ENCODE data around the gene ETV6.

The ETV6 gene

DNA sequence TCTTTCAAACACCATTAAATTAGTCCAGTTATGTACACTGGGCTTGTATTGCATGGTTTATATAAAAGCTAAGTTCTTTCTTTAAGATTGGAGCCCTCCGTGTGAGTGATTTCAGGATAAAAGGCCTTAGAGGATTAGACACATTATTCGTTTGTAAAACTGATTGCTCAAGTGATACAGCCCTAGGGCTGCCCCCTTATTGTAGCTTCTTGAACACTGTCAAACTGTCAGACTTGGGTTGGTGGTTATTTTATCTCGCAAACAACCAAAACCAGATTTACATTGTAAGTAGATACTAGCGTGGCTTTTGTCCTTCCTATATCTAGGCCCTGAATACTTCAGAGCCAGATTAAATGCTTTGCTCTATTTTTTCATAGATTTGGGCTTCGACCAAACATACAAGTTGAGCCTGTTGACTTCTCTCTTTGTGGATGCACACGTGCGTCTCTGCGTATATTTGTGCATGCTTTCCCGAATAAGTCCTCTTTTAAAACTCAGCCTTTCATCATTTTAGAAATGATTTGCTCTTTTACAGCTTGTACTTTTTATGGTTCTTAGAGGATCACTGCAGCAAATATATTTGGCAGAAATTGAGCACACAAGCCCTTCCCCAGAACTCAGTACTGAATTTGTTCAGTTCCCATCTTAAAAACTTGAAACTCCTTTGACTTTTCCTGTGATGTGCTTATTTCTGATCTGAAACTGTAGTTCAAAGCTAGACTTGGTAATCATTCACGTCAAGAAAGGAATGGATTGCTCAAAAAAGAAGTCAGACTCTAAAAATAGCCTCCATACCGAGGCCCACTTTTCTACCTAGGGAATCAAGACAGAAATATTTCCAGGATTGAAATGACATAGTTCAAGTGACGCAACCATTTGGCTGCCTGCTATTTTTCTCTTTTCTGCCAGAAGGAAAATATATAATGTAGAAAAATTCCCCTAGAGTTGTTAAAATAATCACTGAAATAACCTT is 129.5 kb downstream of the ETV6 start:
- DNase-seq (ENCODE audit: low spot score): peak; percentile 62

DNA sequence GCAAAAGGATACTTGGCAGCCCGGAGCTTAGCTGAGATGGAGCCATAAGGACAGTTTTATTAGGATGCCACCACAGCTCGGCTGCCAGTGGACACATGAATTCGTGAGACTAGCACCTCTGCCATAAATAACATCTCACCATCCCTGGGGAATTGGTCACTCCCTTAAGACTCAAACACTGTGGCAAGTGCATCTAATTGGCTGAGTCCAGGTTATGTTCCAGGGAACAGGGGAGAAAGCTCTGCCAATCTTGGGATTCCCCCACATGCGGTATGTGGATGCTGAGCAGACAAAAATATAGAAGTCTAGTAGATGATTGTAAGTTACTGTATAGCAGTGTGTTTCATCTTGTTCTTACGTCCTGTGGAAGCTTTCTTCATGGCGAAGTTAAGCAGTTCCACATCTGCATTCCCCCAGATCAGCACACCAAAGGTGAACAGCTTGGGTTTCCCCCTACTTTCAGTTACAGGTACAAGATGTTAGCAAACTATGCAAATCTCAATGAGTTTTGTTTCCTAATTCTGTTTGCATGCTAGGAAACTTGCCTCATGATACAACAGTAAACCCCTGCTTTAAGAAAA is 131.1 kb downstream of the ETV6 start:
- no peak for DNase-seq (ENCODE audit: low spot score)

DNA sequence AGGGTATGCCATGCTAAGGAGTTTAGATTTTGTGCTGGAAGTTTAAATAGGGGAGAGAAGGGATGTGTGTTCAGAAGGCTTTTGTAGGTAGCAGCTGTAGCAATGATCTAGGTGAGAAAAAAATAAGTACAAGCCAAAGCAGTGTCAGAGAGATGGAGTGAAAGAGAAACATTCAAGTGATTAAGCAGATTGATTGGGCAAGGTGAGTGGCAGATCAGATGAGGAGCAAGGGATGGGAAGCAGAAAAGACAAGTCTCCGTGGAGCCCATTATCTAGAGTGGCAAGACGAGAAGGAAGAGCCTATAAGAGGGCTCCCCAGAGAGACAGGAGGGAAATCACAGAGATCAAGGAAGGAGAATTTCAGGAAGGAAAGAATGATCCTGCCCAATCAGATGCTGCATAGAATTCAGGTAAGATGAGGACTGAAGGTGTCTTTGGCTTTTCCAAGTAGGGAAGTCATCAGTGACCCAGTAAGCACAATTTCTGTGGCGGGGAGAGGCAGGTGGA is 133.5 kb downstream of the ETV6 start:
- DNase-seq (ENCODE audit: low spot score): no peak

DNA sequence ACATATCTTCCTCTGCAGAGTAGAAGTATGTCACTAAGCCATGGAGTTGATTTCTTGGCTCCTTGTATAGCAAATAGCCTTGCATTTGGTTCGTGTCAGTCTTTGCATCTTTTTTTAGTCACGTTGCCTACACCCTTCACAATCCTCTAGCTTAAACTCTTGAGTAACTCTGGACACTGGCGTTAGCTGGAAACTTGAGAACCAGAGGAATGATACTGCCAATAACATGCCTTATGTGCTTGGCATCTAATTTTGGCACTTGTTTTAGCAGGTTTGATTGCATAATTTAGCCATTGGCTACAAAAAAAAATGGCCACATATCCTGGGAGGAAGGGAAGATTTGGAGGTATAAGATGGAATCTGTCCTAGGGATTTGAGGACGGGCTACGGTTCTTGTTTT is 136.2 kb downstream of the ETV6 start:
- DNase-seq (ENCODE audit: low spot score): no peak

DNA sequence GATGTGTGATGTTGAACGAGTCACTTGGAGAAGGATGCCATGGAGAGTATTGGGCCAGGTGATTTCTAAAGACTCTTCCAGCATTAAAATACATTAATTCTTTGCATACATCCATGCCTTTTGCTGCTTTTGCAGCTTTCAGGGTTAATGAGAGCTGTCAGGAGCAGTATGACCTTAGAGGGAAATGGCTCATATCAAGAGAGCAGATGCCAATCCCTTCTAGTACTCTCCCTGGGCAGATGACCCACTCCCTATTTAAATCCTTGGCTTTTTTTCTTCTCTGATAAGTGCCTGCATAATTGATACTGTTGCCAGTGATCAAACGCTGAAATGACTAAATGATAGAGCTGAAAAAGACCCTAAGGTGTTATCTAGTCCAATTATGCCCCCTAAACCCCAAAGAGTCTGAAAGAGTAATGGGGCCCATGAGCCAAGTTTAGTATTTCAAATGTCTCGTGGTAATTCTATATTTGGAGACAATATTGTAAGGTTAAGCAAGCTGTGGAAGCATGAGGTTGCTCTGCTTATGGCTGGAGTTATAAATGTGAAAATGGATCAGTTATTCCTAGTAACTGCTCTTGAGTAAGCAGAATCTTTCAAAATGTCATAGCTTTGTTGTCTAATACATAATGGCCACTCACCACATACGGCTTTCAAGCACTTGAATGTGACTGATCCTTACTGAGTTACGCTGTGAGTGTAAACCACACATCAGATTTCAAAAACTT is 137.3 kb downstream of the ETV6 start:
- no peak for DNase-seq (ENCODE audit: low spot score)

DNA sequence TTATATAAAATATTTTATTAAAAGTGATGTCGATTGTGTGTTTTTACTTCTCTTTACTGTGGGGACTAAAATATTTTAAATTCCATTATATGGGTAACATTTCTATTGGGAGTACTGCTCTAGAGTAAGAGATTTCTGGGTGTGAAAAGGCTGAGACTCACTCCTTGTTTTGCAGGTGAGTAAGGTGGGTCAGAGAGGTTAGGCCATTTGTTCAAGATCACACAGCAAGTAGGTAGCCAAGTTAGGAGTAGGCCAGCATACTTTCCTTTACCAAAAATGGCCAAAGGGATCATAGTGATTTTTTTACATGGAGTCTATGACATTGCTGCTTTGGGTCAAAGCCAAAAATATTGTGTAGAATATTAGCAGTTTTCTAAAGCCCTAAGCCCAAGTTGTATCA is 138.0 kb downstream of the ETV6 start:
- DNase-seq (ENCODE audit: low spot score): no peak

DNA sequence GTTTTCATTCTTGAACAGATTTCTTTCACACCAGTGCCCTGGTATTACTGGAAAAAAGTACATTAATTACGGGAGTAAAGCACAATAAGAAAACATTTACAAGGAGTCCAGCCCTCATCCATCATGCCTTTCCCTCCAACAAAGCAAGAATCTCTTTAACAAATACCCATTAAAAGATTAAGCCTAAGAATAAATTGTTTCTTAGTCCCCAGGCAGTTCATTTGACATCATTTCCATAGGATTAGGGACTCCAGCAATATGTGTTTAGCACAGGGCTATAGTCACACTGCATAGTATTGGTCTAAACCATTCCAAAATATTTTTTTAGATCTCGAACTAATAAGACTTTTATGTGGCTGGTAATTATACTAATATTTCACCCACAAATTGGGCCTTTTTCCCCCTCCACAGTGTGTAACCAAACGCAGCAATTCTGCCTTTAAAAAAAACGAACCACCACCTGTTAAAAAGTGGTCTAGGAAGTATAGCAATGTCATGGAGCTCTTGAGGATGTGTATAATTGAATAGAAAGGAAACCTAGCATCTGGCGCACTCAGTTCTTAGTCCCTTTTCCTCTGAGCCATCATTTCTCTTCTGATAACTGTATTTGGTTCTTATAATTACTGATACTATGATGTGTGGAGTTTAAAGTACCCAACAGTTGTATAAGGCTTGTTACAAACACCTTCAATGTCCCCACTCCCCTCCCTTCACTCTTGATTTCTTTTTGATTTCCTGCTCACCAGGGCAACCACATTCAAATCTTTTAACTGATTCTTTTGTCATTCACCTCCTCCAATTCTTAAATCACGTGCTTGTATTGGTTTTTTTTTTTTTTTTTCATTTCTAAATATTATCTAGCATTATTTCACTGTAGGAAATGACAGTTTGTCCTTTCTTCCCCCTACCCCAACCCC is 138.7 kb downstream of the ETV6 start:
- no peak for DNase-seq (ENCODE audit: low spot score)

DNA sequence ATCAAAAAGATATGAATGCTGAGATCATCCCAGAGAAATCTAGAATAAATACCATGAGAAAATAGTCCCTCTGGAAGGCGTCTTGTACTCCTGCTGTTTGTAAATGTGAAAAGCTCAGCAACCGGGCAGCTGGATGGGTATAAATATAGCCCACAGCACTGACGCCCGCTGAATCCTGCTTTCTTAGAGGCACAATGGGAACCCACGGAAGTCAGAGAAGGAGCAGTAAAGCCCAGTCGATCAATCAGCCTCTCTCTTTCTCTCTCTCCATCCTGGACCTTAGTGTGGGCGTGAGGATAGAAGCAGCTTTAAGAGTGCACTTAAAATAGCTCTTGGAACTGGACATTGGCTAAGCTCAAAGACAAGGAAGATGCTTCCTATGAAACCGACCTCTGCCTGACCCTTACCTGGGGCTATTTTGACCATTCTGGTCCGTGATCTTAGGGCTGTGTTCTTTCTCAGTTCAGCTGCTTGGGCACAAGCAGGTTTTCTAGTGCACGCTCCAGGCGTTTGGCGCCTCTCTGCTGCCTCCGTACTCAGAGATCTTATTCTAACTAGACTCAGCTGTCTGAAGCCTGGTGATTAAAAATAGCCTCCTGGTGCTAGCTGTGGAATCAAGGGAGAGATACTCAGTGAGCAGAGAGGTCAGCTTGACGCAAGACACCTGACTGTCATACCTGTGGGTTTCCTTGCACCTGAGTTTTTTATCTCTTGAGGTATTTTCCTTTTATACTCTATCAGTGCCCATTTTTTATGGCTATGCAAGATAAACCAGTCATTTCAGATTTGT is 144.6 kb downstream of the ETV6 start:
- DNase-seq (ENCODE audit: low spot score): no peak

DNA sequence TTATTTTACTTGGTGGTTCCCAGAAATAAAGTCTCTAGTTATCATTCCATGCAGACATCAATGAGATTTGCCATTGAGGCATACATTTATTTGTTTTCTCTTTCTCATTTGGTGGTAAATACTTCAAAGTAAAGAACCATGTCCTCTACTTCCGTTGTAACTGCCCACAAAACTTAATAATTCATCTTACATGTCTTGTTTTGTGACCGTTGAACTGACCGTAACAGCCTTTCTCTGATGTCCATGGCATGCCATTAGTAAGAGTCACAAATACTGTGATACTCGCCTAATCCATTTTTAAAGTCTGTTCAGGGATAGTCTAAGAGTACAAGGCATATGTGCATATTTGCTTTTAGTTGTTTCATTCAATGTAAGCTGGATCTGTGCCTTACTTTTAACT is 145.3 kb downstream of the ETV6 start:
- no peak for DNase-seq (ENCODE audit: low spot score)

DNA sequence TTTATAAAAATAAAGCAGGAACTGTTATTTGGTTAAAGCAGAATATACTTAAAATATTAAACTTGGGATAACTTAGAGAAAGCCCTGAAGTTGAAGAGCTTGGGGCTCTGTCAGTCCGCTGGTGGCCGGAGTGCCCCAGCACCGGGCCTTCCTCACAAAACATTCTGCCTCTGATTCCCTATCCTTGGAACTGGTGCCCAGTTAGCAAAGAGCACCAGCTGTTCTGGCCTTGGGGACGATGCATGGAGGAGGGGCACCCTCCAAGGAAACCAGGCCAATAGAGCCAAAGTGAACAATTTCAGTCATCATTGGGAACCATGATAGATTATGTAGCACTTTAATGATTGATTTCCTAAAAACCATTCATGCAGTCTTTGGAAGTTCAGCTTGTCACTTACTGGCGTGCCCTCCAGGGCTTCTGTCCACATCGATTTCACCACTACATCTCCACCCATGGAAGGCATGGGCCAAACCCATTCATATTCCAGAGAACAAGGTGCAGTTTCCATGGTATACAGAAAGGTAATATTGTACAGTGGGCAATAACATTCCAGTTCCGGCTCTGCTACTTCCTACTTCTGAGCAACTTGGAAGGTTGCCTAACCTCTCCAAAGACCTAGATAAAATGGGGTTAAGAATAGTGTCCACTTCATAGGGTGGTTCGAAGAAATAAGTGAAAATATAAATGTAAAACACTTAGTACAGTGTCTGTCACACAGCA is 145.9 kb downstream of the ETV6 start:
- DNase-seq (ENCODE audit: low spot score): no peak

DNA sequence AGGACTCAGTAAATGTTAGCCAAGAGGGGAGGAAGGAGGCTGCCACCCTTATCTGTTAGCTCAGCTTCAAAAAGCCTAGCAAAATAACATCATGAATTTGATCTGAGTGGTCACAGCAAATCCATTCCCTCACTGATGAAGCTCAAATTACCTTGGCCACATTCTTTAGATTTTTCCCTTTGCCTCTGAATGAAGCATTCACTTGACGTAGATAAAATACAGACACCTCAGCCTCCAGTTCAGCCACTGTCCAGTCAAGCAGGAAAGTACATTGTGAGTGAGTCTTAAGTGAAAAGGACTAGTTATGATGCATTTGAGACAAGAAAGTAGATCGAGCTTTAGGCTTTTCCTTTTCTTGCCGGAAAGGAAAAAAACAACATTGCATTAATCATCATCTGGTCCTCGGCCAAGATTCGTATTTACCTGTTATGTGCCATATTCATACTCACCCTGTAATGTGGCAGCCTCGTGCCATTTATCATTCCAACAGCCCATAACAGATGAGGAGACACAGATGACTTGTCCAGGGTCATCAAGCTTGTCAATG is 146.5 kb downstream of the ETV6 start:
- no peak for DNase-seq (ENCODE audit: low spot score)

DNA sequence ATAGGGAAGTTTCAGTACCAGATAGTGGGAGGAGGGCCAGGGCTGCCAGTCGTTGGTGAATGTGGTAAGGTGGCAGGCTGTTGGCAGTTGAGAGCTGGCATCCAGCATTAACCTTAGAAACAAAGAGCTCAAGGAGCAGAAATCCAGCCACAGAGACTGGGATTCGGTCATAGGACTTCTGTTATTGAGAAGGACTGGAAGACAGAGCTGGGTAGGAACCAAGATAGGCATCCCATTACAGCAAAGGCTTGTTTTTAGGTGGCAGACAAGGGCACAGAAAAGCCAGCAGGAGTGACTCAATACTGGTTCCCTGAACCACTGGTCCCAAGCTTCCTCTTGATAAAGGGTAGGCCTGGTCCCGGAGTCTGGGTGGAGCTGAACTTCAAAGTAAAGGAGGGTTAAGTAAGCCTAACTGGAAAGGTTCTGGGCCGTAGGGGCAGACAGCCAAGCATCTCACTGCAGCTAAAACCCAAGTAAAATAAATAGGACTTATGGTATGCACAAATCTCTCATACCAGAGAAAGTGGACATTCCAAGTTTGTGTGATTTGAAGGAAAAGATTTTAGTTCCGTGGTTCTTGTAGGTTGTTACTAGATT is 147.9 kb downstream of the ETV6 start:
- DNase-seq (ENCODE audit: low spot score): no peak

DNA sequence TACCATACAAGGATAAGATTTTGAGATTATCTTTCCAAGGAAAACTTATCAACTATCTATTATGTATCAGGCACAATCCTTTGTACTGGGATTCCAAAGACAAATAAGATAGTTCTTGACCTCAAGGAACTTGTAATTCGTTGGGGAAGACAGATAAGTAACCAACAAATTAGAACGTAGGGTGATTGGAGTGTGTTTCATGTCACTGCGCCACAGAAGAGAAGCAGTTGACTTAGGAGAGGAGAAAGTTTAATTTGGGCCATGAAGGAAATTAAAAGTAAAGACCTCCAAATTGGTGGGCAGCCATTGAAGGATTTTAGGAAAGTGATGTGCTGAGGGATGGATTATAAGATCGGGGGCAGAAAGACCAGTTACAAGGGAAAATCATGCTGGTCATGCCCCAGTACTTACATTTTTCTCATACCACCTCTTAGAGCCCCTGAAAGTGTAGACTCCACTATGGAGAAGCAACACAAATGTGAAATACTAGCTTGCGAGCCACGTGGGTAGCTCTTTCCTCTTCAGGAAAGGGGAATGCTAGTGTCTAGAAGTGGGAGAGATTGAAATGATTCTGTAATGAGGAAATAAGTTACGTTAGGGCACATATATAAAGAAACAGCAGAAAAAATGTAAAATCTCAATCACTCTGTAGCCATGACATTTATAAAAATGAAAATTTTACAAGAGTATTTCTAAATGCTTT is 148.7 kb downstream of the ETV6 start:
- no peak for DNase-seq (ENCODE audit: low spot score)

DNA sequence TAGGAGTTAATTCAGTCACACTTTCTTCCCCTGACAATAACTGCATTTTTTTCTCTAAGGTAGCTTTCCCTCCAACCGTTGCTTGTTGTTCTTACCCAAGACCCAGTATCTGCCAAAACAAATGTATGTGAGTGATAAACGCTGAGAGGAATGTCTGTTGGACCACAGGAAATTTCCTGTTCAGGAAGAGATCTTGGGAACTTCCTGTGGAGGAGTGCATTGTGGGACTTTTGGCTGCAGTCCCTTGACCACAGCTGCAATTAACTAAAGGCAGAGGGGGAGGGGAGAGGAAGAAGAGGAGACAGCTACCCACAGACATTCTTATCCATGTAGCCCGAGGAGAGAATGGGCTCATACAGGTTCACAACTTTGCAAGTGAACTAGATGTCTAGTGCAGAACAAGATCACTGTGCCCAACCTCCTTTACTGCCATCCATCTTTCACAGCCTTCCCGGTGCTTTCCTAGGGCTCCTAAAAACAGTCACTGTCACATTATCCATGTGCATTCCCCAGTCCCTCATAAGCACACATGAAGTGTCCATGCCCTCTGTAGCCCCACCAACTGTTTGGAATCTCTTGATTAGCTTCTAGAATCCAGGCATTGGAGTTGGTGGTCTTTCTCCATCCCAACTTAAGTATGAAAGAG is 149.5 kb downstream of the ETV6 start:
- DNase-seq (ENCODE audit: low spot score): no peak

DNA sequence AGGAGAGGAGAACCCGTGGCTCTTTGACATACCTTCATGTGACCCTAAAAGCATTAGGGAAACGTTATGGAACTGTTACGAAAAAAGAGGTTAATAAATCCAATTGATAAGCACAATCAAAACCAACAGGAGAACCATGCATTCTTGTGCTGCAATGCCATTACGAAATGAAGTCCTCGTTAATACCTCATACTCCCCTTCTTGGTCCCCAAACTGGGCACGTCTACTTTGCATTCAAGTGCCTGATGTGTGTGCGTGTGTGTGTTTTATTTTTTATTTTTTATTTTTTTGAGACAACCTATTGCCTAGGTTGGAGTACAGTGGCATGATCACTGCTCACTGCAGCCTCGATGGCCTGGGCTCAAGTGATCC is 150.0 kb downstream of the ETV6 start:
- DNase-seq (ENCODE audit: low spot score): no peak

DNA sequence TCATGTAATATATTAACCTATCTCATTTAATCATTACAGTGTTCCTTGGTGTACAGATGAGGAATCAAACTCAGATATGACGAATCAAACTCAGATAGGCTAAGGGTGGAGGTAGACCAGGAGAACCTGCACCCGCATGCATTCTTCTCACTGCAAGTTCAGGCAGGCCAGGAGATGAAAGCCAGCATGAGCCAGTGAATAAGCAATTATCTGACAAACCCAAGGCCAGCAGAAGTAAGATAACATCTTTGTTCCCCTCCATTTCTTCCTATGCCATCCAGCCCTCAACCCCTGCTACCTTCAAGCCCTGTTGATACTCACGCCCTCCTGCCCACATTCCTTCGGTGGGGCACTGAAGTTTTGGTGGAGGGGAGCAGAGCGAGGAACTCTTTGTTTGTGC is 152.2 kb downstream of the ETV6 start:
- no peak for DNase-seq (ENCODE audit: low spot score)

DNA sequence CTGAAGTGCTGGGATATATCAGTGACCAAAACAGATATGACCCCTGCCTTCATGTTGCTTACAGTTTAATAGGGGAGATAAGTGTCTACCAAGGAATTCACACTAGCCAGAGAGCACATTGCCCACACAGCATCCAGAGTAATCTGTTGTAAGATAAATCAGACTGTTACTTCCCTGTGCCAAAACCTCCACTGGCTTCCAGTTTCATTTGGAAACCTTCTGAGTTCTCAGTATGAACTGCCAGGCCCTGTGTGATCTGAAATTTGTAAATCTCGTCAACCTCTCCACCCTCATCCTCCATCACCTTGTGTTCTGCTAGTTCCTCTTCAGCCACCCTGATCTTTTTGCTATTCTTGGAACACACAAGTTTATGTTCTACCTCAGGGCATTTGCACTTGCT is 154.7 kb downstream of the ETV6 start:
- no peak for DNase-seq (ENCODE audit: low spot score)

DNA sequence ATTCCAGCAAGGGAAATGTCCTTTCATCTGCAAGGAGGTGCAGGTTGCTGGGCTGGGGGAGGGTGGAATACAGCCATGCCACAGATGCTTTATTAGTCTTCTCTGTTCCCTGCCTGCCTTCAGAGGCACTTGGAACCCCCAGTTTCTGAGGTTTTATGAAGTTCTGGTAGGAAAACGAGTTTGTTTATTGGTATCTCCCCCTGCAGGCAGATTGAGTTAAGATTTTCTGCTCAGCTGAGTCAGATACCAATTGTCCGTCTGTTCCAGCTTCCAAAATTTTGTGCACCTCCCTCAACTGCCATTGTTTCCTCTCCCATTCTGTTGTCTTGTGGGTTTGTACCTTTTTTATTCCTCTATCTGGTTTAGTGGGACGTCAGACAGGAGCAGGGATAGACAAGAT is 155.6 kb downstream of the ETV6 start:
- DNase-seq (ENCODE audit: low spot score): no peak

All from putamen (tissue), 1 donor.